ENCODE measurements around the gene PTPRD.
A peak's percentile ranks its signal among the peaks of the same experiment; 100 is the strongest.
"Not testable (repeated sequence)": the region's sequence is repeated elsewhere in the genome, so short reads cannot be mapped to it uniquely, and the experiment has no call there.

The PTPRD gene

GRCh38 chr9:10449201-10449617 is 163.6 kb downstream of the PTPRD start:
- DNase-seq: not testable (repeated sequence)

GRCh38 chr9:10447036-10447435 is 165.8 kb downstream of the PTPRD start:
- no peak for DNase-seq

GRCh38 chr9:10443868-10444204 is 169.0 kb downstream of the PTPRD start:
- no peak for DNase-seq

GRCh38 chr9:10443181-10443867 is 169.5 kb downstream of the PTPRD start:
- no peak for DNase-seq

GRCh38 chr9:10438955-10439354 is 173.8 kb downstream of the PTPRD start:
- DNase-seq: no peak

GRCh38 chr9:10436756-10437155 is 176.0 kb downstream of the PTPRD start:
- no peak for DNase-seq

GRCh38 chr9:10434412-10434811 is 178.4 kb downstream of the PTPRD start:
- no peak for DNase-seq

GRCh38 chr9:10411272-10411671 is 201.5 kb downstream of the PTPRD start:
- DNase-seq: no peak

- DNase-seq: no peak
Measured at GRCh38 chr9:10403283-10403682, 209.5 kb downstream of the PTPRD start.

GRCh38 chr9:10396615-10397014 is 216.2 kb downstream of the PTPRD start:
- DNase-seq: no peak

GRCh38 chr9:10387282-10387681 is 225.5 kb downstream of the PTPRD start:
- no peak for DNase-seq

- no peak for DNase-seq
Measured at GRCh38 chr9:10371824-10372223, 241.0 kb downstream of the PTPRD start.

GRCh38 chr9:10366171-10366779 is 246.5 kb downstream of the PTPRD start:
- DNase-seq: peak; percentile 69

GRCh38 chr9:10354591-10354990 is 258.2 kb downstream of the PTPRD start:
- DNase-seq: no peak

GRCh38 chr9:10345621-10346020 is 267.2 kb downstream of the PTPRD start:
- not testable (repeated sequence) for DNase-seq

- DNase-seq: no peak
Measured at GRCh38 chr9:10341057-10341456, 271.7 kb downstream of the PTPRD start.

- no peak for DNase-seq
Measured at GRCh38 chr9:10339152-10339551, 273.6 kb downstream of the PTPRD start.

- no peak for DNase-seq
Measured at GRCh38 chr9:10331157-10331556, 281.6 kb downstream of the PTPRD start.

- DNase-seq: no peak
Measured at GRCh38 chr9:10282084-10282483, 330.7 kb downstream of the PTPRD start.

- DNase-seq: no peak
Measured at GRCh38 chr9:10274988-10275387, 337.8 kb downstream of the PTPRD start.

GRCh38 chr9:10274175-10274574 is 338.6 kb downstream of the PTPRD start:
- DNase-seq: no peak

- DNase-seq: no peak
Measured at GRCh38 chr9:10272830-10273229, 340.0 kb downstream of the PTPRD start.

GRCh38 chr9:10268531-10269485 is 344.0 kb downstream of the PTPRD start:
- DNase-seq: peak; percentile 61

GRCh38 chr9:10265153-10265631 is 347.6 kb downstream of the PTPRD start:
- DNase-seq: no peak

Data from NCI-H1694 (cell line).